Cardiac fibroblast (primary cell): ENCODE results near the gene COL18A1.
"Not testable (repeated sequence)": the region's sequence is repeated elsewhere in the genome, so short reads cannot be mapped to it uniquely, and the experiment has no call there.

Experiments
- DNase-seq, 2 donors: peaks; one replicate each; pipeline versions ENCODE4 v3.0.0 to v3.0.0-alpha.2; 2010; ENCODE audit warnings: low read depth in 2 of 2
- H3K4me3 ChIP-seq, 2 donors: replicated peaks in 1 of 2; 1 replicate in 1 of 2; 2 replicates in 1 of 2; pipeline ENCODE4 v1.5.1; 2011; ENCODE audit warnings: low read depth in 2 of 2, low read length in 2 of 2, mild to moderate bottlenecking in 2 of 2, moderate library complexity in 1 of 2
- CTCF ChIP-seq: IDR thresholded peaks from one replicate; pipeline ENCODE4 v1.5.1; 2011; ENCODE audit warnings: low read depth, mild to moderate bottlenecking, low read length, inconsistent platforms

COL18A1 gene

DNA sequence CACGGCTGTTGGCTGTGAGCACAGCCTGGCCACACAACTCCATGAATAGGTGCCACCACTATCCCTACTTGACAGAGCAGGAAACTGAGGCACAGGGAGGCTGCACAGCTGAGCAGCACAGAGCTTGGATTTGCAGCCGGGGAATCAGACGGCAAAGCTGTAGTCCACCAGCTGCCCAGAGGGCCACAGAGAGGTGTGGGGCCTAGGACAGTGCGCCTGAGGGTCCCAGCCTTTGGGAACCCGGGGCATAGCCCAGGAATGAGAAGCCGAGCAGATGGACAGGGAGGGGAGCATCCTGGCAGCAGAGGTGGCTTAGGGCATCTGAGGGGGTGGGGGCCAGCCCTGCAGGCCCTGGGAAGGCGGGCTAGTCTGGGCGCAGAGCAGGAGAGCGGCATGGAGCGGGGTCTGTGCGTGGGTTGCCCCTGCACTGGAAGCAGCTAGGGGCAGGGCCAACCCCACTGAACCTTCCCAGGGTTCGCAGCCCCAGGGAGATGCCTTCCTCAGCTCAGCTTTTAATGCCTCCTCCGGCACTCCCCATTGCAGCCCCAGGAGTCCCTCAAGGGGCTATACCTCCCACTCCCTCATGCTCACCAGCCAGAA lies 46.2 kb upstream of the COL18A1 start:
- DNase-seq: no peak
- TF ChIP-seq CTCF: no peak
- no peak overlapping the region for H3K4me3 ChIP-seq

- no peak overlapping the region for H3K4me3 ChIP-seq
- TF ChIP-seq CTCF: no peak
- DNase-seq: no peak
Measured at GRCh38 chr21:45359451-45360217, 45.3 kb upstream of the COL18A1 start.

- H3K4me3 ChIP-seq: no peak overlapping the region
- no peak for DNase-seq
- no peak for TF ChIP-seq CTCF
Measured at GRCh38 chr21:45361033-45361997, 43.6 kb upstream of the COL18A1 start.

- H3K4me3 ChIP-seq: no peak overlapping the region
- no peak for DNase-seq
- no peak for TF ChIP-seq CTCF
Measured at GRCh38 chr21:45362077-45362747, 42.8 kb upstream of the COL18A1 start.

GRCh38 chr21:45362748-45363145 lies 42.2 kb upstream of the COL18A1 start:
- no peak for TF ChIP-seq CTCF
- H3K4me3 ChIP-seq: no peak overlapping the region
- DNase-seq: no peak

DNA sequence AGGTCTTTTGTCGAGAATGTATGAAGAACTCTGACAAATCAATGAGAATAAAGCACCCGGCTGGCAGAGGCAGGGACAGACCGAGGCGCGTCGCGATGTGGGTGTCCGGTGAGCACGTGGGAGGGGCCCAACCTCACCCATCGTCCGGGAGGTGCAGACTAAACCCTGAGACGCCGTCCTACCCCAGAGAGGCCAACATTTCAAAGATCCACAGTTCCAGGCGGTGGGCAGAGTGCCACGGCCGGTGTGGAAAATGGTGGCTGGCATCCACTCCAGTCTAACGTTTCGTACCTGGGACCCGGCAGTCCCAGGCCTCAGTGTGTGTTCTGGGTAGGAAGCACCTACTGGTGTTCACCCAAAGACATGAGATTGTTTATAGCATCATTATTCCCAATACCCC lies 41.7 kb upstream of the COL18A1 start:
- not testable (repeated sequence) for H3K4me3 ChIP-seq, DNase-seq
